Endothelial cell of umbilical vein (primary cell): ENCODE data around the gene TAMALIN.
A peak's percentile ranks its signal among the peaks of the same experiment; 100 is the strongest.

Source experiments
- CTCF ChIP-seq, 2 donors: IDR thresholded peaks; 1 replicate in 1 of 2; 2 replicates in 1 of 2; pipeline ENCODE4 v1.5.1; 2011; ENCODE audit warnings: low read length in 2 of 2, mild to moderate bottlenecking in 2 of 2, moderate library complexity in 2 of 2, control low read depth in 1 of 2, inconsistent platforms in 1 of 2, low read depth in 1 of 2; ENCODE audit not compliant: insufficient read depth in 1 of 2; ENCODE audit errors: extremely low read depth in 1 of 2
- EZH2 ChIP-seq: IDR thresholded peaks from 2 replicates; pipeline ENCODE4 v1.6.1; 2012; ENCODE audit warnings: borderline replicate concordance, low read depth, mild to moderate bottlenecking, moderate library complexity, low read length, inconsistent platforms; ENCODE audit not compliant: severe bottlenecking
- POLR2A ChIP-seq: IDR thresholded peaks from 2 replicates; pipeline ENCODE4 v1.6.1; 2012; ENCODE audit warnings: low read depth, mild to moderate bottlenecking, control low read depth, low read length

- no peak for TF ChIP-seq CTCF (IDR thresholded peaks at IDR 0.05; ENCODE audit: extremely low read depth in 1 of 2, insufficient read depth in 1 of 2, low read depth in 1 of 2, low read length in 2 of 2)
- peak; percentile 76 for TF ChIP-seq POLR2A
- TF ChIP-seq EZH2 = no peak
Observed at GRCh38 chr12:52024845-52025230, 18.1 kb downstream of the TAMALIN start.
